Midbrain (tissue), 1 donor: Measurements from ENCODE around the gene AKIRIN2.
"Not testable (repeated sequence)": the region's sequence is repeated elsewhere in the genome, so short reads cannot be mapped to it uniquely, and the experiment has no call there.

Experiments
- DNase-seq: peaks from one replicate; lab custom pipeline; 2025; lab: John Stamatoyannopoulos, UW

The AKIRIN2 gene

GRCh38 chr6:87687296-87687695 lies 14.7 kb downstream of the AKIRIN2 start:
- DNase-seq = no peak

GRCh38 chr6:87686636-87687205 lies 15.3 kb downstream of the AKIRIN2 start:
- not testable (repeated sequence) for DNase-seq

GRCh38 chr6:87684895-87685654 lies 17.0 kb downstream of the AKIRIN2 start:
- no peak for DNase-seq

GRCh38 chr6:87683890-87684289 lies 18.1 kb downstream of the AKIRIN2 start:
- no peak for DNase-seq

GRCh38 chr6:87682310-87682709 lies 19.7 kb downstream of the AKIRIN2 start:
- DNase-seq = no peak

- no peak for DNase-seq
Measured at GRCh38 chr6:87675004-87675681, 26.9 kb downstream of the AKIRIN2 start.

GRCh38 chr6:87674290-87674689 lies 27.7 kb downstream of the AKIRIN2 start:
- DNase-seq = no peak

GRCh38 chr6:87673237-87673636 lies 28.8 kb downstream of the AKIRIN2 start:
- no peak for DNase-seq

GRCh38 chr6:87672641-87673040 lies 29.4 kb downstream of the AKIRIN2 start:
- DNase-seq = no peak

- no peak for DNase-seq
Measured at GRCh38 chr6:87671555-87672029, 30.4 kb downstream of the AKIRIN2 start.

- DNase-seq = no peak
Measured at GRCh38 chr6:87670707-87671106, 31.3 kb downstream of the AKIRIN2 start.

- no peak for DNase-seq
Measured at GRCh38 chr6:87669051-87669450, 33.0 kb downstream of the AKIRIN2 start.

GRCh38 chr6:87668013-87668412 lies 34.0 kb downstream of the AKIRIN2 start:
- no peak for DNase-seq

- no peak for DNase-seq
Measured at GRCh38 chr6:87667032-87667431, 35.0 kb downstream of the AKIRIN2 start.

- DNase-seq = no peak
Measured at GRCh38 chr6:87664921-87665485, 37.0 kb downstream of the AKIRIN2 start.

GRCh38 chr6:87663434-87663833 lies 38.6 kb downstream of the AKIRIN2 start:
- no peak for DNase-seq

- DNase-seq = no peak
Measured at GRCh38 chr6:87661503-87661902, 40.5 kb downstream of the AKIRIN2 start.

GRCh38 chr6:87661016-87661415 lies 41.0 kb downstream of the AKIRIN2 start:
- DNase-seq = no peak

- no peak for DNase-seq
Measured at GRCh38 chr6:87660226-87660911, 41.7 kb downstream of the AKIRIN2 start.

- DNase-seq = no peak
Measured at GRCh38 chr6:87658516-87658915, 43.5 kb downstream of the AKIRIN2 start.

GRCh38 chr6:87656857-87657256 lies 45.2 kb downstream of the AKIRIN2 start:
- no peak for DNase-seq

- DNase-seq = no peak
Measured at GRCh38 chr6:87655824-87656223, 46.2 kb downstream of the AKIRIN2 start.
